Right atrium auricular region (tissue), 2 donors: ENCODE data around the gene CSRP2. TPM values are rescaled to one million over a fixed set of nuclear protein-coding genes. Genes with fewer than 3 reads are reported as not detected.

ENCODE experiments used
- DNase-seq: peaks from one replicate; pipeline ENCODE4 v3.0.0-alpha.2; 2019; ENCODE audit warnings: low spot score
- H3K27ac ChIP-seq, 2 donors: fragments of 200-600 bp; sonication (generic); 1 replicate in 1 of 2; 2 replicates in 1 of 2; pipeline ENCODE4 v1.5.1; 2016 to 2019
- H3K27me3 ChIP-seq, 2 donors: fragments of 200-600 bp; sonication (generic); one replicate each; pipeline versions ENCODE4 v1.5.1 to v1.6.0; 2017 to 2019
- H3K36me3 ChIP-seq: fragments of 200-600 bp; sonication (generic); one replicate; pipeline ENCODE4 v1.5.1; 2016
- H3K4me1 ChIP-seq, 2 donors: fragments of 200-600 bp; sonication (generic); one replicate each; pipeline versions ENCODE4 v1.5.1 to v1.6.0; 2017 to 2019
- H3K4me3 ChIP-seq, 2 donors: fragments of 200-600 bp; sonication (generic); 1 replicate in 1 of 2; 2 replicates in 1 of 2; pipeline ENCODE4 v1.5.1; 2017 to 2019; ENCODE audit warnings: mild to moderate bottlenecking in 1 of 2, moderate library complexity in 1 of 2
- H3K9me3 ChIP-seq, 2 donors: fragments of 200-600 bp; sonication (generic); one replicate each; pipeline ENCODE4 v1.5.1; 2019
- total RNA-seq, 2 donors: library from RNA; depleted of rRNA; stranded (reverse); fragments of >200 nt; gene quantifications; one replicate each; pipeline ENCODE4 v1.1.0, GENCODE V29; 2016
- TF ChIP-seq, protein P1 (sequence below), 2 donors: fragments of 200-600 bp; sonication (generic); IDR thresholded peaks; one replicate each; pipeline ENCODE4 v1.5.1; 2019; ENCODE audit warnings: antibody characterized with exemption in 2 of 2

The CSRP2 gene
- total RNA-seq, 2 donors from 2014 or later = 6.4 to 11.6 TPM

DNA sequence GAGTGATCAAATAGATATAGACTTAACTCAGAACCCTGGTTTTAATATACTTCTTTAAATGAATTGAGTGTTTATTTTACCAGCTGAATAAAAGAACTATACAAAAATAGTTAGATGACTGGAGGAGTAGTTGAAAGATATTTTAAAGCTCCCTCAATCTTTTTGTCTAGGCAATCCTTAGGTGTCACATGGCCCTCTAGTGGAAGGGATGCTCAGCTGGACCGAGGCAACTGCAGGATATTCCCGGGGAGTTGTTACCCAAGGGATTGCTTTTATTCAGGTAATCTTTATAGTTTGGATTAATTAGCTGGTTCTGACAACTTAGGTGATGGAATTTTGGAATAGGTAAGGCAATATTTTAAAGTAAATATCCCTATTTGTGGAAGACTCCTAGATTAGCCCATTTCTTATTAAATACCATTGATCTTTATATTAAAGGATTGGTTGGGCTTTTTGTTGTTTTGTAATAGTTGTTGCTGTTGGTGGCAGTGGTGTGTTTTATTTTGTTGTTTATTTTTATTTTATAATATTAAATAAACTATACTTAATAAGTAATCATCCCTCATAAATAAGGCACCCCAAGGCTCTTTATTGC, 57.8 kb downstream of the CSRP2 start:
- Histone ChIP-seq H3K9me3 (no peaks in the 10 kb centered on the region), H3K27me3 (no peaks in the 10 kb centered on the region), H3K36me3 (peaks cover 16% of the 10 kb centered on the region), H3K4me1 (peaks cover 0 to 6% of the 10 kb centered on the region in 2 donors), H3K4me3 (no peak overlapping the region), H3K27ac (no peak overlapping the region)
- DNase-seq = no peak
- TF ChIP-seq, protein P1, sequence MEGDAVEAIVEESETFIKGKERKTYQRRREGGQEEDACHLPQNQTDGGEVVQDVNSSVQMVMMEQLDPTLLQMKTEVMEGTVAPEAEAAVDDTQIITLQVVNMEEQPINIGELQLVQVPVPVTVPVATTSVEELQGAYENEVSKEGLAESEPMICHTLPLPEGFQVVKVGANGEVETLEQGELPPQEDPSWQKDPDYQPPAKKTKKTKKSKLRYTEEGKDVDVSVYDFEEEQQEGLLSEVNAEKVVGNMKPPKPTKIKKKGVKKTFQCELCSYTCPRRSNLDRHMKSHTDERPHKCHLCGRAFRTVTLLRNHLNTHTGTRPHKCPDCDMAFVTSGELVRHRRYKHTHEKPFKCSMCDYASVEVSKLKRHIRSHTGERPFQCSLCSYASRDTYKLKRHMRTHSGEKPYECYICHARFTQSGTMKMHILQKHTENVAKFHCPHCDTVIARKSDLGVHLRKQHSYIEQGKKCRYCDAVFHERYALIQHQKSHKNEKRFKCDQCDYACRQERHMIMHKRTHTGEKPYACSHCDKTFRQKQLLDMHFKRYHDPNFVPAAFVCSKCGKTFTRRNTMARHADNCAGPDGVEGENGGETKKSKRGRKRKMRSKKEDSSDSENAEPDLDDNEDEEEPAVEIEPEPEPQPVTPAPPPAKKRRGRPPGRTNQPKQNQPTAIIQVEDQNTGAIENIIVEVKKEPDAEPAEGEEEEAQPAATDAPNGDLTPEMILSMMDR (IDR thresholded peaks at IDR 0.05) = peak in 1 of 2 donors; percentile 68

DNA sequence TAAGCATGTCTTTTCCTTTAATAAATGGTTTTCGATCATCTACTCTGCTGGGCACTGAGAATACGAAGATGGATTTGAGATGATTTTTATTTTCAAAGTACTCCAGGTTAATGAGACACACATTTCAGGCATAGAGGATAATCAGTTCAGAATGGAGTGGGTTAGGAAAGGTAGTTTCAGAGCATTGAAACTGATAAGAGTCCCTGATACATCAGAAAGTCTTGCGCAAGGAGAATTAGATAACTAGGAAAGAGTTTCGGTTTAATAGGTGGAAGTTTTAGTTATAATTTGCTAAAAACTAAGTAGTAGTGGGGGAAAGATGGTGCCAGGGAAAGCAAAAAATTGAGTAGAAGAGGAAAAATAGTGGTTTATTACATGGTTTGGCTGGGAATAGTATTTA, 64.8 kb downstream of the CSRP2 start:
- H3K36me3 ChIP-seq = peaks cover 27% of the 10 kb centered on the region
- H3K27me3 ChIP-seq = no peaks in the 10 kb centered on the region
- TF ChIP-seq, protein P1 (IDR thresholded peaks at IDR 0.05) = no peak

DNA sequence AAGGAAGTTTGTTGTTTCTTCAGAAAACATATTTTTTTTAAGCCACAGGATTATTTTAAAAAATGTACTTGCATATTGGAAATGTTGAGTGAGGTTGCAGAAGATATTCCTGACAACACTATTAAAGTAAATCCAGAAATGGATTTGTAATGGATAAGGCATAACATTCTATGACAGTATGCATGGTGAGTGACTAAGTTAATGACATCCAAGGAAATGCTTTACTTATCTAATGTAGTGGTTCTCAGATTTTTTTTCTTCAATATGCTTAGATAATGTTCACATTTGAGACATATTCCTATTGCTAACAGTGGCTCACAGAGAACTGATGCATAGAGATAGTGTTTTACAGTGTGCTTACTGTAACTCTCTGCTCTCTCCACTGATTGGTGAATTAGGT, 65.6 kb downstream of the CSRP2 start:
- Histone ChIP-seq H3K27me3 (no peaks in the 10 kb centered on the region), H3K36me3 (peaks cover 28% of the 10 kb centered on the region)

More for the DNA sequence above, 64.8 kb downstream of the CSRP2 start:
- Histone ChIP-seq H3K4me1 (no peaks in the 10 kb centered on the region), H3K4me3 (no peak overlapping the region), H3K27ac (no peak overlapping the region), H3K9me3 (no peaks in the 10 kb centered on the region)
- no peak for DNase-seq

DNA sequence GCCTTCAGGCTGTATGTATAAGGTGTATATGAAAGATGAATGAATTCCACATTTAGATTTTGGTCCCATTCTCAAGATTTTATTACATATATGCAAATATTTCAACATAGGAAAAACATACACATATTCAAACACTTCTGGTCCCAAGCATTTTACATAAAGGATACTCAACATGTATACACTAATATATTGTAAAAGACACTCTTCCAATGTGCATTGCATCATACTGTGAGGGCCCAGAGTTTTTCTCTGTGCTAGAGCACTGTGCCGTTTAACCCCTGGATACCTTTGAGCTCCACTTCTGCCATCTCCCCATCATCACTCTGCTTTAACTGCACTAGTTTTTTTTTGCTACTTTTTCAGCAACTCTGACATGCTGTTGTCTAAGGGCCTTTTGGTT, 66.8 kb downstream of the CSRP2 start:
- H3K27ac ChIP-seq = no peak overlapping the region
- no peaks in the 10 kb centered on the region for H3K27me3 ChIP-seq
- H3K36me3 ChIP-seq = peaks cover 29% of the 10 kb centered on the region
- no peaks in the 10 kb centered on the region for H3K4me1 ChIP-seq
- TF ChIP-seq, protein P1 (IDR thresholded peaks at IDR 0.05) = no peak
- no peak for DNase-seq
- no peaks in the 10 kb centered on the region for H3K9me3 ChIP-seq
- H3K4me3 ChIP-seq = no peak overlapping the region

More for the DNA sequence above, 65.6 kb downstream of the CSRP2 start:
- no peaks in the 10 kb centered on the region for H3K4me1 ChIP-seq
- TF ChIP-seq, protein P1 (IDR thresholded peaks at IDR 0.05) = no peak
- H3K27ac ChIP-seq = no peak overlapping the region
- H3K9me3 ChIP-seq = no peaks in the 10 kb centered on the region
- DNase-seq = no peak
- H3K4me3 ChIP-seq = no peak overlapping the region

DNA sequence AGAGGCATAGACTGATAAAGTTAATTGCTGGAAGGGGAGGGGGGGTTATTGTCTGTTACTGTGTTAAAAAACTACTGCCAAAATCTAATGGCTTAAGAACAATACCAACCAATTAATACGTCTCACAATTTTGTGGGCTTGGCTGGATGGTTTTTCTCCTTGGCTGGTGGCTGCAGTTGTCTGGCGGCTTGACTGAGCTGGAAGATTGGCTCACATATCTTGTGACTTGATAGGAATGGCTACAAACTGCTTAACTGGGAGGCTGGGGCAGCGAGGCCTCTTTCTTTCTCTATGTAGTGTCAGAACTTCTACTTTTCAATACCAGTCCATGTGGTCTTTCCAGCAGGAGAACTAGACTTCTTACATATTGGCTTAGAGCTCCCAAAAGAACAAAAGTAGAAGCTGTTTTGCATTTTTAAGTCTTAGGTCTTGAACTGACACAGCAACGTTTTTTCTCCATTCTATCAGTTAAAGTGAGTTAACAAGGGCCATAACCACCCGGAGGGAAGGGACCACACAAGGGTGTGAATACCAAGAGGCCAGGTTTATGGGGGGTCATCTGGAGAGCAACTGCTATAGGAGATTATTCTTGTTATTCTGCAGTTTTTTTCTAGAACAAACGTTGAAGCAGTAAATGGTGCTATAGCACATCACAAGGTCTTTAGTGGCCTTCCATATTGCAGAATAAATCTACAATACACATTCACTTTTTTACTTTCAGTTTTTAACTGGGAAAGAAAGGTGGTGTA, 68.0 kb downstream of the CSRP2 start:
- peaks cover 33% of the 10 kb centered on the region for H3K36me3 ChIP-seq
- no peaks in the 10 kb centered on the region for H3K27me3 ChIP-seq
- TF ChIP-seq, protein P1 (IDR thresholded peaks at IDR 0.05) = no peak
- H3K4me1 ChIP-seq = no peaks in the 10 kb centered on the region
- no peak overlapping the region for H3K27ac ChIP-seq
- no peaks in the 10 kb centered on the region for H3K9me3 ChIP-seq
- DNase-seq = no peak
- H3K4me3 ChIP-seq = no peak overlapping the region

Other genes with a start within 250 kb of the CSRP2 start
- 10 to 100 TPM; 14.5 to 17.2 TPM for gene ZDHHC17, start 114.9 kb downstream of the CSRP2 start, total RNA-seq
- gene E2F7, start 186.6 kb upstream of the CSRP2 start, total RNA-seq = under 1 TPM in 1 of 2 donors, not detected in 1; 0.75 TPM